Measurements from ENCODE around the gene TGFB3. TPM values are rescaled to one million over a fixed set of nuclear protein-coding genes. Genes with fewer than 3 reads are reported as not detected.

Gene TGFB3
- total RNA-seq, 1 experiment from 2014 or later, result 1.7 TPM

DNA sequence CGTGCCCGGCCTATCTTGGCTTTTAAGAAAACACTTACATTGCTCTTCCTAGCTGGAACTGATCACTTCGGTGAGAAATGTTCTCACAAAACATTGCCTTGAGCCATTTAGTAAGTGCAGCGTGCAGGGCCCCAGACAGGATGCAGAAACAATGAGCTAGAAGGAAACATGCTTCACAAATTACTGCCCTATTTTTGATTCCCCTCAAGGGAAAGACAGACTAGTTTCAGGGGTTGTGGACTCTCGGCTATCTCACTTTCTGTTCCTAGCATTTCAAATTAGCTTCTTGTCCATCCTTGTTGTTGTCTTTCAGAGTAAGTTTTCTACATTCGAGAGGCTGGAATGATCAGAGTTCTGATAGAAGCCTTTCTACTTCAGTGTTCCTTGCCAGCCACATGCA, 21.6 kb downstream of the TGFB3 start:
- no peak for DNase-seq (ENCODE audit: low spot score)
- POLR2A ChIA-PET, result no interaction called here
- CTCF ChIA-PET, result interaction anchor here (1.0 to 1.6 kb wide), 2 partner anchors 19 to 54 kb away, joined by 3 to 4 read pairs; no protein-coding TSS in a partner anchor
- H3K27ac Mint-ChIP-seq, result peak overlapping the region; percentile 35; the same call in 1 of the 2 replicates
- H3K9me3 Mint-ChIP-seq, result no peaks in the 10 kb centered on the region
- H3K4me3 Mint-ChIP-seq, result no peak overlapping the region
- no peak for ATAC-seq
- H3K36me3 Mint-ChIP-seq, result no peaks in the 10 kb centered on the region
- H3K4me1 Mint-ChIP-seq, result peaks cover 6% of the 10 kb centered on the region
- H3K27me3 Mint-ChIP-seq (ENCODE audit: low read depth), result no peaks in the 10 kb centered on the region
- TF ChIP-seq ZNF138 (CRISPR knock-in tag; conservative IDR thresholded peaks at IDR 0.05) (no peak), TCF7 (CRISPR knock-in tag; IDR thresholded peaks at IDR 0.05; ENCODE audit: low read depth) (no peak), NFE2L1 (CRISPR knock-in tag; IDR thresholded peaks at IDR 0.05) (no peak), TEAD1 (CRISPR knock-in tag; IDR thresholded peaks at IDR 0.05) (no peak), IRF2 (CRISPR knock-in tag; IDR thresholded peaks at IDR 0.05; ENCODE audit: borderline replicate concordance, low read depth) (no peak), FOXJ3 (CRISPR knock-in tag; IDR thresholded peaks at IDR 0.05; ENCODE audit: borderline replicate concordance) (no peak), ZNF671 (CRISPR knock-in tag; IDR thresholded peaks at IDR 0.05) (no peak), NFYB (CRISPR knock-in tag; conservative IDR thresholded peaks at IDR 0.05; ENCODE audit: low read depth) (no peak)
- TF ChIP-seq, protein P1, sequence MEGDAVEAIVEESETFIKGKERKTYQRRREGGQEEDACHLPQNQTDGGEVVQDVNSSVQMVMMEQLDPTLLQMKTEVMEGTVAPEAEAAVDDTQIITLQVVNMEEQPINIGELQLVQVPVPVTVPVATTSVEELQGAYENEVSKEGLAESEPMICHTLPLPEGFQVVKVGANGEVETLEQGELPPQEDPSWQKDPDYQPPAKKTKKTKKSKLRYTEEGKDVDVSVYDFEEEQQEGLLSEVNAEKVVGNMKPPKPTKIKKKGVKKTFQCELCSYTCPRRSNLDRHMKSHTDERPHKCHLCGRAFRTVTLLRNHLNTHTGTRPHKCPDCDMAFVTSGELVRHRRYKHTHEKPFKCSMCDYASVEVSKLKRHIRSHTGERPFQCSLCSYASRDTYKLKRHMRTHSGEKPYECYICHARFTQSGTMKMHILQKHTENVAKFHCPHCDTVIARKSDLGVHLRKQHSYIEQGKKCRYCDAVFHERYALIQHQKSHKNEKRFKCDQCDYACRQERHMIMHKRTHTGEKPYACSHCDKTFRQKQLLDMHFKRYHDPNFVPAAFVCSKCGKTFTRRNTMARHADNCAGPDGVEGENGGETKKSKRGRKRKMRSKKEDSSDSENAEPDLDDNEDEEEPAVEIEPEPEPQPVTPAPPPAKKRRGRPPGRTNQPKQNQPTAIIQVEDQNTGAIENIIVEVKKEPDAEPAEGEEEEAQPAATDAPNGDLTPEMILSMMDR (IDR thresholded peaks at IDR 0.05), result no peak
- TF ChIP-seq, protein P2, sequence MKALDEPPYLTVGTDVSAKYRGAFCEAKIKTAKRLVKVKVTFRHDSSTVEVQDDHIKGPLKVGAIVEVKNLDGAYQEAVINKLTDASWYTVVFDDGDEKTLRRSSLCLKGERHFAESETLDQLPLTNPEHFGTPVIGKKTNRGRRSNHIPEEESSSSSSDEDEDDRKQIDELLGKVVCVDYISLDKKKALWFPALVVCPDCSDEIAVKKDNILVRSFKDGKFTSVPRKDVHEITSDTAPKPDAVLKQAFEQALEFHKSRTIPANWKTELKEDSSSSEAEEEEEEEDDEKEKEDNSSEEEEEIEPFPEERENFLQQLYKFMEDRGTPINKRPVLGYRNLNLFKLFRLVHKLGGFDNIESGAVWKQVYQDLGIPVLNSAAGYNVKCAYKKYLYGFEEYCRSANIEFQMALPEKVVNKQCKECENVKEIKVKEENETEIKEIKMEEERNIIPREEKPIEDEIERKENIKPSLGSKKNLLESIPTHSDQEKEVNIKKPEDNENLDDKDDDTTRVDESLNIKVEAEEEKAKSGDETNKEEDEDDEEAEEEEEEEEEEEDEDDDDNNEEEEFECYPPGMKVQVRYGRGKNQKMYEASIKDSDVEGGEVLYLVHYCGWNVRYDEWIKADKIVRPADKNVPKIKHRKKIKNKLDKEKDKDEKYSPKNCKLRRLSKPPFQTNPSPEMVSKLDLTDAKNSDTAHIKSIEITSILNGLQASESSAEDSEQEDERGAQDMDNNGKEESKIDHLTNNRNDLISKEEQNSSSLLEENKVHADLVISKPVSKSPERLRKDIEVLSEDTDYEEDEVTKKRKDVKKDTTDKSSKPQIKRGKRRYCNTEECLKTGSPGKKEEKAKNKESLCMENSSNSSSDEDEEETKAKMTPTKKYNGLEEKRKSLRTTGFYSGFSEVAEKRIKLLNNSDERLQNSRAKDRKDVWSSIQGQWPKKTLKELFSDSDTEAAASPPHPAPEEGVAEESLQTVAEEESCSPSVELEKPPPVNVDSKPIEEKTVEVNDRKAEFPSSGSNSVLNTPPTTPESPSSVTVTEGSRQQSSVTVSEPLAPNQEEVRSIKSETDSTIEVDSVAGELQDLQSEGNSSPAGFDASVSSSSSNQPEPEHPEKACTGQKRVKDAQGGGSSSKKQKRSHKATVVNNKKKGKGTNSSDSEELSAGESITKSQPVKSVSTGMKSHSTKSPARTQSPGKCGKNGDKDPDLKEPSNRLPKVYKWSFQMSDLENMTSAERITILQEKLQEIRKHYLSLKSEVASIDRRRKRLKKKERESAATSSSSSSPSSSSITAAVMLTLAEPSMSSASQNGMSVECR (CRISPR knock-in tag; IDR thresholded peaks at IDR 0.05; ENCODE audit: borderline replicate concordance), result no peak
- TF ChIP-seq, protein P3, sequence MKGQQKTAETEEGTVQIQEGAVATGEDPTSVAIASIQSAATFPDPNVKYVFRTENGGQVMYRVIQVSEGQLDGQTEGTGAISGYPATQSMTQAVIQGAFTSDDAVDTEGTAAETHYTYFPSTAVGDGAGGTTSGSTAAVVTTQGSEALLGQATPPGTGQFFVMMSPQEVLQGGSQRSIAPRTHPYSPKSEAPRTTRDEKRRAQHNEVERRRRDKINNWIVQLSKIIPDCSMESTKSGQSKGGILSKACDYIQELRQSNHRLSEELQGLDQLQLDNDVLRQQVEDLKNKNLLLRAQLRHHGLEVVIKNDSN (CRISPR knock-in tag; IDR thresholded peaks at IDR 0.05), result no peak
- TF ChIP-seq, protein P4, sequence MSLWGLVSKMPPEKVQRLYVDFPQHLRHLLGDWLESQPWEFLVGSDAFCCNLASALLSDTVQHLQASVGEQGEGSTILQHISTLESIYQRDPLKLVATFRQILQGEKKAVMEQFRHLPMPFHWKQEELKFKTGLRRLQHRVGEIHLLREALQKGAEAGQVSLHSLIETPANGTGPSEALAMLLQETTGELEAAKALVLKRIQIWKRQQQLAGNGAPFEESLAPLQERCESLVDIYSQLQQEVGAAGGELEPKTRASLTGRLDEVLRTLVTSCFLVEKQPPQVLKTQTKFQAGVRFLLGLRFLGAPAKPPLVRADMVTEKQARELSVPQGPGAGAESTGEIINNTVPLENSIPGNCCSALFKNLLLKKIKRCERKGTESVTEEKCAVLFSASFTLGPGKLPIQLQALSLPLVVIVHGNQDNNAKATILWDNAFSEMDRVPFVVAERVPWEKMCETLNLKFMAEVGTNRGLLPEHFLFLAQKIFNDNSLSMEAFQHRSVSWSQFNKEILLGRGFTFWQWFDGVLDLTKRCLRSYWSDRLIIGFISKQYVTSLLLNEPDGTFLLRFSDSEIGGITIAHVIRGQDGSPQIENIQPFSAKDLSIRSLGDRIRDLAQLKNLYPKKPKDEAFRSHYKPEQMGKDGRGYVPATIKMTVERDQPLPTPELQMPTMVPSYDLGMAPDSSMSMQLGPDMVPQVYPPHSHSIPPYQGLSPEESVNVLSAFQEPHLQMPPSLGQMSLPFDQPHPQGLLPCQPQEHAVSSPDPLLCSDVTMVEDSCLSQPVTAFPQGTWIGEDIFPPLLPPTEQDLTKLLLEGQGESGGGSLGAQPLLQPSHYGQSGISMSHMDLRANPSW (CRISPR knock-in tag; conservative IDR thresholded peaks at IDR 0.05; ENCODE audit: low read depth), result no peak

DNA sequence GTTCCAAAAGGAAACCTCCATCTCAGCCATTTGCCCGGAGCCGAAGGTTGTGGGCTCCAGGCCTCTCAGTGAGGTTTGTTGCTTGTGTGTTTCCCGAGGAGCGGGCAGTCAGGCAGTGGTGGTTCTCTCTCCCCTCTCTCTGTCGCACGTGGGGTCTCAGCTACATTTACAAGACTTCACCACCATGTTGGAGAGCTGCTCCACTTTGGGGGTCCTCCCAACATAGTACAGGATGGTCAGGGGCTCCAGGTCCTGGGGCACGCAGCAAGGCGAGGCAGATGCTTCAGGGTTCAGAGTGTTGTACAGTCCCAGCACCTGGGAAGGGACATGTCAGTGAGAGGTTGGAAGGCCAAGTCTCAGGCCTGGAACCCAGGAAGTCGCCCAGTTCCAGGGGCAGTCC, 22.8 kb downstream of the TGFB3 start:
- no peaks in the 10 kb centered on the region for H3K27me3 Mint-ChIP-seq (ENCODE audit: low read depth)
- ChIA-PET POLR2A (no interaction called here), CTCF (no interaction called here)
- DNase-seq (ENCODE audit: low spot score) (no peak), ATAC-seq (no peak)
- no peaks in the 10 kb centered on the region for H3K36me3 Mint-ChIP-seq
- H3K4me3 Mint-ChIP-seq, result no peak overlapping the region
- peaks cover 6% of the 10 kb centered on the region for H3K4me1 Mint-ChIP-seq
- no peak overlapping the region; the same call in 1 of the 2 replicates for H3K27ac Mint-ChIP-seq
- H3K9me3 Mint-ChIP-seq, result no peaks in the 10 kb centered on the region
- TF ChIP-seq JUN (CRISPR knock-in tag; IDR thresholded peaks at IDR 0.05), result no peak
- TF ChIP-seq CREM (CRISPR knock-in tag; IDR thresholded peaks at IDR 0.05), result no peak
- TF ChIP-seq, protein P5, sequence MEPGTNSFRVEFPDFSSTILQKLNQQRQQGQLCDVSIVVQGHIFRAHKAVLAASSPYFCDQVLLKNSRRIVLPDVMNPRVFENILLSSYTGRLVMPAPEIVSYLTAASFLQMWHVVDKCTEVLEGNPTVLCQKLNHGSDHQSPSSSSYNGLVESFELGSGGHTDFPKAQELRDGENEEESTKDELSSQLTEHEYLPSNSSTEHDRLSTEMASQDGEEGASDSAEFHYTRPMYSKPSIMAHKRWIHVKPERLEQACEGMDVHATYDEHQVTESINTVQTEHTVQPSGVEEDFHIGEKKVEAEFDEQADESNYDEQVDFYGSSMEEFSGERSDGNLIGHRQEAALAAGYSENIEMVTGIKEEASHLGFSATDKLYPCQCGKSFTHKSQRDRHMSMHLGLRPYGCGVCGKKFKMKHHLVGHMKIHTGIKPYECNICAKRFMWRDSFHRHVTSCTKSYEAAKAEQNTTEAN (CRISPR knock-in tag; IDR thresholded peaks at IDR 0.05), result no peak
- no peak for TF ChIP-seq ZNF263 (CRISPR knock-in tag; IDR thresholded peaks at IDR 0.05; ENCODE audit: low read depth)
- no peak for TF ChIP-seq NR1H2 (CRISPR knock-in tag; IDR thresholded peaks at IDR 0.05)
- TF ChIP-seq, protein P6, sequence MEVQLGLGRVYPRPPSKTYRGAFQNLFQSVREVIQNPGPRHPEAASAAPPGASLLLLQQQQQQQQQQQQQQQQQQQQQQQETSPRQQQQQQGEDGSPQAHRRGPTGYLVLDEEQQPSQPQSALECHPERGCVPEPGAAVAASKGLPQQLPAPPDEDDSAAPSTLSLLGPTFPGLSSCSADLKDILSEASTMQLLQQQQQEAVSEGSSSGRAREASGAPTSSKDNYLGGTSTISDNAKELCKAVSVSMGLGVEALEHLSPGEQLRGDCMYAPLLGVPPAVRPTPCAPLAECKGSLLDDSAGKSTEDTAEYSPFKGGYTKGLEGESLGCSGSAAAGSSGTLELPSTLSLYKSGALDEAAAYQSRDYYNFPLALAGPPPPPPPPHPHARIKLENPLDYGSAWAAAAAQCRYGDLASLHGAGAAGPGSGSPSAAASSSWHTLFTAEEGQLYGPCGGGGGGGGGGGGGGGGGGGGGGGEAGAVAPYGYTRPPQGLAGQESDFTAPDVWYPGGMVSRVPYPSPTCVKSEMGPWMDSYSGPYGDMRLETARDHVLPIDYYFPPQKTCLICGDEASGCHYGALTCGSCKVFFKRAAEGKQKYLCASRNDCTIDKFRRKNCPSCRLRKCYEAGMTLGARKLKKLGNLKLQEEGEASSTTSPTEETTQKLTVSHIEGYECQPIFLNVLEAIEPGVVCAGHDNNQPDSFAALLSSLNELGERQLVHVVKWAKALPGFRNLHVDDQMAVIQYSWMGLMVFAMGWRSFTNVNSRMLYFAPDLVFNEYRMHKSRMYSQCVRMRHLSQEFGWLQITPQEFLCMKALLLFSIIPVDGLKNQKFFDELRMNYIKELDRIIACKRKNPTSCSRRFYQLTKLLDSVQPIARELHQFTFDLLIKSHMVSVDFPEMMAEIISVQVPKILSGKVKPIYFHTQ (CRISPR knock-in tag; IDR thresholded peaks at IDR 0.05), result no peak
- TF ChIP-seq, protein P7, sequence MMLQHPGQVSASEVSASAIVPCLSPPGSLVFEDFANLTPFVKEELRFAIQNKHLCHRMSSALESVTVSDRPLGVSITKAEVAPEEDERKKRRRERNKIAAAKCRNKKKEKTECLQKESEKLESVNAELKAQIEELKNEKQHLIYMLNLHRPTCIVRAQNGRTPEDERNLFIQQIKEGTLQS (CRISPR knock-in tag; conservative IDR thresholded peaks at IDR 0.05), result no peak

All from WTC11 (cell line).